GM19397 (cell line): Measurements from ENCODE around the gene TMTC2.

Source experiments
- ATAC-seq: cut with Tn5 transposase; IDR thresholded peaks from one replicate; pipeline ENCODE4 v1.9.1; 2021; ENCODE audit warnings: mild to moderate bottlenecking, moderate library complexity; ENCODE audit not compliant: unreplicated experiment

Gene TMTC2

DNA sequence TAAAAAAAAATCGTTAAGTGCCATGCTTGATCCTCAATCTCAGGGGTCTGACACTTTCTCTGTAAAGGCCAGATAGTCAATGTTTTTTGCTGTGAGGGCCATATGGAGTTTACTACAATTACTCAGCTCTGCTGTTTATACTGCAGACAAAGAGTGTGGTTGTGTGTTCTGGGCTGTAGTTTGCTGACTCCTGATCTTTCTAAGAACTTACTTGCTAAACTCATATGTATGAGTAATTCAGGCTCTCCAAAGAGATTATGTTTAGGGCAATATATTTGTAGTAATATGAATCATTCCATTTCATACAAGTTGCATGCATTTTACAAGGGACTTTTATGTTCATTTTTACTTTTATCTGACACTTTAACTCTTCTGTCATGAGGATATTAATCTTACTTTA, 188.2 kb downstream of the TMTC2 start:
- no peak for ATAC-seq

DNA sequence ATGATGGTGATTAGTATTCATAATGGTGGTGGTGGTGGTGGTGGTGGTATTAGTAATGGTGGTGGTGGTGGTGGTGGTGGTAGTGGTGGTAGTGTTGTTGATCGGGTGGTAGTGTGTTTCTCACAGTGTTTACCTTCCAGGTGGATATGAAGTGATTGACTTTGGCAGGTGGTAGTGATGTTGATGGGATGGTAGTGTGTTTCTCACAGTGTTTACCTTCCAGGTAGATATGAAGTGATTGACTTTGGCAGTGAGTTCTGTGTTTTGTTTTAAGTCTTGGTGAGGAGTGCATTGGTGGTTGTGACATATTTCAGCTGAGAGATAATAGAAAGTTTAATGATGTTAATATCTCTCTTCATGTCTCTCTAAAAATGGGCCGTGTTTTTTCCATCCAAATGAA, 189.4 kb downstream of the TMTC2 start:
- ATAC-seq, result no peak

GRCh38 chr12:82877963-82878362, 191.3 kb downstream of the TMTC2 start:
- no peak for ATAC-seq

DNA sequence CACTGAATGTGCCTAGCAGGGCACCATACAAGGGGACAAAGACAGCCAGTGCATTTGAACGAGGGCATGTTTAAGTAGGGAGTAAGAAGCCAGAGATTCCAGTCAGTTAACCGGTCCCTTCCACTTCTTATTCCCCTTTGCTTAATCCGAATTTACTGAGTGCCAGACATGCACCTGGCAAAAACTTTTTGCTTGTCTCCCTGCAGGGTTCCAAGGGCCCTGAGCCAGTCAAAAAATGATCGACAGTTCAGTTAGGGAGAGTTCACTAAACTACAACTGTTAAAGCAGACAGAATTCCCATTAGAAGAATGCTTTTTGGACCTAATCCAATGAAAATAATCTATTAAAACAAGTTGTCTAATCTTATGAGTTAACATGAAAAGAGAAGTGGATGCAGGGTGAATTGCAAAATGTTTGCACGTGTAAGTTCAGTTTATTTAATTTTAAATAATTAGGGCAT, 193.8 kb downstream of the TMTC2 start:
- ATAC-seq, result no peak

- no peak for ATAC-seq
These were observed 197.0 kb downstream of the TMTC2 start for GRCh38 chr12:82883394-82884355.

- no peak for ATAC-seq
These were observed 200.1 kb downstream of the TMTC2 start for GRCh38 chr12:82886671-82887340.

DNA sequence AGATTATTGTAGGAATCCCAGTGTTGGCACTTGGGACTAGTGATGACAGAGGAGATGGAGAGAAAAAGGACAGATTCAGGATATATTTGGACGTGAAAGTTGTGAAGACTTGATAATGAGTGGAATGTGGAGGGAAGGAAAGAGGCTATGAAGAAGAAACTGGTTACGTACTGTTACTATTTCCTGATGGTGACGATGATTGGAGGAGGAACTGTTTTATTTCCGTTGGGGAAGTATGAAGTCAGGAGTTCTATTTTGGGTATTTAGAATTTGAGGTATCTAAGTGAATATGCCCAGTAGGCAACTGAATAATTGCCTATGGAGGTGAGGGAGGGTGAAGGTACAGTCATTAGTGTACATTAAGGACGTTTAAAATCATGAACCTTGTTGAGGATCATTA, 207.2 kb downstream of the TMTC2 start:
- no peak for ATAC-seq

GRCh38 chr12:82896277-82896676, 209.6 kb downstream of the TMTC2 start:
- ATAC-seq, result no peak

DNA sequence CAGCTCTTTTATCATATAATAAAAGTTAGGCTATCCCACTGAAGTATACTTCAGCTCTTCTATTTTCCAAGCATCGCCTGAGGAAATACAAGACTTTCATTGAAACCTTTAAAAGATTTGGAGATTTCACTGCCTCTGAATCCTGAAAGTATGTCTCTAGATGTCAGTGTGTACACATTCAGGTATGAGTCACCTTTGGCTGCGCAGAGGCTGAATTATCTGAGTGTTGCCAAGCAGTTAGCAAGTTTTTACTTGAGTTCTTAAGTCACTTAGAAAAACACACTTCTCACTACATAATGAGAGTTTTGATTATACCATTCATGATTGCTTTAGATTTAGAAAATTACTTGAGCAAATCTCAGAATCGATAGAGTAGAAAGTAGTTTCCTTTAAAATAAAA, 210.3 kb downstream of the TMTC2 start:
- no peak for ATAC-seq

GRCh38 chr12:82898441-82898840, 211.7 kb downstream of the TMTC2 start:
- ATAC-seq, result no peak

DNA sequence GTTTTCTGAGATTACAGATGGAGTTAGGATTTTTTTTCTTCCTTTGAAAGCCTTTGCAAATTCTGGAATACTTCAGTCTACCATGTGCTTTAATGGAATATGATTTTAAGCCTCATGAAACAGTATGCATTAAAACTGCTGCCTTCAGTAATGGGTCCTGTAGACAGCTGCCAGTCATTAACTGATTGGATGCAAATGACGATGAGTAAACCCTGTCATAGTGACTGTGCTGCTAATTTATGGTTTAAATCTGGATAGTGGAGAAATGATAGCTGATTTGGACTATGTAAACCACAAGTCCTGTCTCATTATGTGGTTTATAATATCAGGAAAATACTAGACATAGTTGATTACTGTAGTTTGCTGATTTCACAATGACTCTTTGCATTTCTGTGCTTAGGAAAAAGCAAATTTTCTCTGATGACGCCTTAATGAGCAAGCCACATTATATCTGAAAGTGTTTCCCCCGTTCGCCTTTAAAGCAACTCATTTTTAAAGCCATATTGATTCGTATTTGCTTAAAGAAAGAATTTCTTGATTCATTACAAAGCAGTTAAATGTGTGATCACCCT, 217.6 kb downstream of the TMTC2 start:
- no peak for ATAC-seq

DNA sequence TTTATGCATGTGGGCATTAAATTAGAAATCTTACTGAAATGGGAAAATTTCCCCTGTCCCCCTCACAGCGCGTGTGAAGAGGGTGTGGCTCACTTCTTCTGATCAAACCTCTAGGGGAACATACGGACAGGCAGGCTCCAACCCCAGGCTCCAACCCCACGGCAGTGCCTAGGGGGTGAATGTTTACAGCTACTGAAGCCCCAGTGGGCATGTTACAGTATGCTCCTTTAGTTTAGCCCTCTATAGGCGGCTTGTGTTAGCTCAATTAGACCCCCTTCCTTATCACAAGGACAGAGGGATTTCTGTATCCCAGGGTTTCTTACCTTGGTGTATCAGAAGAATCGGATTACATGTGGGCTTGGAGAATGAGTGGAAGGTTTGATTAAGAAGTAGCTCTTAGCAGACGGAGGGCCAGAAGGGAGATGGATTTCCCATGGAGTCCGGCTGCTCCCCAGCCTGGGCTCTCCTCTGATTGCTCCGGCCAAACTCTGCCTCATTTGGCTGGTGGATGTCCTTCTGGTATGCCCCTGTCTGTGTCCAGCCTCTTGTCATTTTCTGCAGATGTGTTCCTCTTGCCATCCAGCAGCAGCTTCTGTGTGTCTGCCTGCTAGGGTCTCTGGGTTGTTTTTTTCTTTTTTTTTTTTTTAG, 223.7 kb downstream of the TMTC2 start:
- no peak for ATAC-seq

DNA sequence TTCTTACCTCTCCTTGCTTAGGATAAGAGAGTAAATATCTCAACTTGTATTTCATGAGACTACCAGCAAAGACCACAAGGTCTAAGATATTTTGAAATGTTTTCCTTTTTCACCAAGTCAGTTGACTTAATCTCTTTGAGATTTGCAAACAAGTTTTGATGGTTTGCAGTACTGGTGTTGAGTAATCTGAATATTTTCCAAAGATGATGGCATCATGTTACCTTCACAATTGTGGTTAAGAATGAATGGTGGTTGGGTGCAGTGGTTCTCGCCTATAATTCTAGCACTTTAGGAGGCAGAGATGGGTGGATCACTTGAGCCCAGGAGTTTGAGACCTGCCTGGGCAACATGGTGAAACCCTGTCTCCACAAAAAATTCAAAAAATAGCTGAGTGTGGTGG, 225.7 kb downstream of the TMTC2 start:
- no peak for ATAC-seq

DNA sequence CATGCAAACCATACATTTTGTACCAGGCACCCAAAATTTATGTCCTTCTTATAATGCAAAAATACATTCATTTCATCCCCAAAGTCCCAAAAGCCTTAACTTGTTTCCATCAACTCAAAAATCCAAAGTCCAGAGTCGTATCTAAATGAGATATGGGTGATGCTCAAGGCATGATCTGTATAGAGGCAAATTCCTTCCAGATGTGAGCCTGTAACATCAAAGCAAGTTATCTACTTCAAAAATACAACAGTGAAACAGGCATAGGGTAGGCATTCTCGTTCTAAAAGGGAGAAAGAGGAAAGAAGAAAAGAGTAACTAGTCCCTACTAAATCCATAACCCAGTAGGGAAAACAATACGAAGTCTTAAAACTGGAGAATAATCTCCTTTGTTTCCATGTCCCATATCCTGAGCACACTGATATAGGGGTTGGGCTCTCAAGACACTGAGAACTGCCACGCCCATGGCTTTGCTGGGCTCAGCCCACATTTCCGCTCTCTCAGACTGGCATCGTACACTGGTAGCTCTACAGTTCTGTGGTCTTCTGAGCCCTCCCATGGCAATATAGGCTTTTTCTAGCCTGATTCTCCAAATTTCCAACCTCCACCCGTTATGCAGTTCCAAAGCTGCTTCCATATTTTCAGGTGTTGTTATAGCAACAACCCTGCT, 232.8 kb downstream of the TMTC2 start:
- ATAC-seq, result no peak

DNA sequence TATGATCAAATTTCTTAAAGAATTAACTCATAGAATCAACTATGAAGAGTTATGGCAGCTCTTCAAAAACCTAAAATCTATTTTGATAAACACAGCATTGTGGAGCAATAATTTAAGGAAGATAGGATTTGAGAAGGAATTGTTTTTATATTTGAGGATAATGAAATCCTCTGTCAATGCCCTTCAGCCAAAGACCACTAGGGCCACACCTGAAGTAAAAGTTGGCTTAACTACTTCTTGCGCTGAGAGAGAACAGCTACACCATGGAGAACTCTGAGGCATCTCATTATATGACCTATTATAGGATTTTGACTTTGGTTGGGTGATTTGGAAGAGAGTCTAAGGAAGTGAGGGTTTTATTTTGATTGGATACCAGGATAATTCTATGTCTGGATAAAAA, 237.2 kb downstream of the TMTC2 start:
- ATAC-seq, result no peak

GRCh38 chr12:82926630-82927029, 239.9 kb downstream of the TMTC2 start:
- no peak for ATAC-seq

GRCh38 chr12:82930301-82930700, 243.6 kb downstream of the TMTC2 start:
- ATAC-seq, result no peak

DNA sequence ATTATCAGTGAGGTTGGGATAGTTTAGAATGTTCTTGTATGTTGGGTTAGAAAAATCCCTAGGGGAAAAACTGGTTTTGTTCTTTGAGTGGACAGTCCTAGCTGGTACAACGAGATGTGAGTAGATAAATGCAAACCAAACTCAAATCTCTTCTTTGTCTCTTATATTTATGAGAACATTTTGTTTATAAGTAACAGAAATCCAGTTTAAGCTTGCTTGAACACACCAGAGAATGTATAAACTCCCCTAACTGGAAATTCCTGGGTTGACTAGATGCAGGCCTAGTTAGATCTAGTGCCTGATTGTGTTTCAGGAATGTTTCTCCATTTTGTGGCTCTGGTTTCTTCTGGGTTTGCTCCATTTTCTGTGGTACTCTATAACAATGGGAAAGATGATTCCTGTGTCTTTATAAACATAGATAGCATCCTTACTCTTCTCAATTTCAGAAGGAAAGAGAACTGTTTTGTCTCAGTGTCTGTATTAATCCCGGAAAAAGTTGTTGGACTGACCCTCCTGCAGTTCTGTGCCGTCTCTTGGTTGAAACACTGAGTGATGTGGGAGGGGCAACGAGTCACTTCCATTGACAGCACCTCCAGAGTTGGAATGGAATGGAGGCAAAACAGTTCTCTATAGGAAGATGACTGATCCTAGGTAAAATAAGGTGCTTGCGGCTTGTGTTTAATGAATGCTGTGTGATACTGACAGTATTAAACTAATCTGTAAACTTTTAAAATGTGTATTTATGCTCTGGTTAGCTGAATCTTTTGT, 244.8 kb downstream of the TMTC2 start:
- ATAC-seq, result no peak

GRCh38 chr12:82937151-82937550, 250.4 kb downstream of the TMTC2 start:
- ATAC-seq, result no peak

DNA sequence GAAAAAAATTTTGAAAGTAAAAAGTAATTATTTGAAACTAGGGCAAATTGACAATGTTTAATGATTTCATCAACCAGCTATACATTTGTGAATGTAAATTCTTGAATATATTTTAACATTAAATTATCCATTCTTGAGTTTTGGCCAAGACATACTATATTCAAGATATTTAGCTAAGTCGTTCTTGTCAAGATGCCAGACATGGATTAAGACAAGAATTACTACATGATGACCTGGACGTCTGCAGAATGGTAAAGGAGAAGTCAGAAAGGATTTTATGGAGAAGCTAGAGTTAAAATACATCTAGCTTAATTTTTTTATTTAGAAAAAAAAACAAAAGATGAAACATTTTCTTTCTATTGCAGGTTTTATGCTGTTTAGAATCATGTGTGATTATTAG, 255.8 kb downstream of the TMTC2 start:
- ATAC-seq, result no peak
